Measurements from ENCODE around the gene GSG1L.

GSG1L gene

GRCh38 chr16:27766236-27766925 is 297.1 kb downstream of the GSG1L start:
- no peak for DNase-seq

GRCh38 chr16:27764869-27765675 is 298.4 kb downstream of the GSG1L start:
- no peak for DNase-seq

DNA sequence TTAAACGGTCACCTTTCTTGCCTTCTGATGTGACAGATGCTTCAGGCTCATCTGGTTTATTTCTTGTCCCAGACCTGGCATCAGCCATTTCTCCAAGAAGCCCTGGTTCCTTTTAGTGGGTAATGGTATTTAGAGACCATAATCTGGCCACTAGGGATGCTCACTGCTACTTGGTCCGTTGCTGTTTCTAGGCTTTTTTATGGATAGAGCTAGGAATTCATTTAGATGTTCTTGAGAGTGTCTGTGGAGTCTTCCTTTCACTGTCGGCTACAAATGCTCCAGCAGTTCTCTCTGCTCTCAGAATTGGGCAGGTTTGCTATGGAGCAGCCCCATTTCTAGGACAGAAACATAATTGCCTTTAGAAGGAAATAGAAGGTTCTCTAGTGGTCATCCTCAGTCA is 299.1 kb downstream of the GSG1L start:
- no peak for DNase-seq

DNA sequence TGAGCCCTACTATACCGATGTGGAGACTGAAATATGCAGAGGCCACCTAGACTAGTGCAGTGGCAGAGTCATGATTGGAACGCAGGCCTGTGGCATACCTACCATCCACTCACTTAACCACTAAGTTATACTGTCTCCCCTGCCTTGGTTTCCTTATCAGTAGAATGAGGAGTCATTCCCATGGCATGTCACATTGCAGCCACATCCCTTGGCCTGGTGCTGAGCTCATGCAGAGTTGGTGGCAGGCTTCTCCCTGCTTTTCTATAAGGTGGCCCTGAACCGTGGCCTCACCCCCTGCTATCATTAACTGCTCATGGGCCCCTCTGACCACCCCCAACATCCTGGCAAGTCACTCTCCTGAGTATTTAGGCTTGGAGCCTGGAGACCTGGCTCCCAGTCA is 301.1 kb downstream of the GSG1L start:
- DNase-seq, result no peak

- no peak for DNase-seq
Observed at GRCh38 chr16:27761816-27762215, 301.7 kb downstream of the GSG1L start.

DNA sequence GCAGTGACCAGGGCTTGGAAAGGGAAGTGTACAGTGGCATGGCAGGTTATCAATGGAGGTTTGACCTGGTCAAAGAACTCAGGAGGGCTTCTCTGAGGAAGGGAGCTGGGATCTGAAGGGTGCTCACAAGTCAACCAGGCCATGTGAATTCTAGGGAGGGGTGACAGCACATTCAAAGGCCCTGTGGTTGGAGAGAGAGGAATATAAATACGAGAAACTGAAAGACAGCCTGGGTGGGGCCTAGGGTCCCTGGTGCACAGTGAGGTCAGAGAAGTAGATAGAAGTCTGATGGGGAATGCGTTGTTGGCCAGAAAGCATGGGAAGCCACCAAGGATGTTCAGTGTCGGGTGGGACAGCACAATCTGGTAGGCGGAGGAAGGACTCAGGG is 302.7 kb downstream of the GSG1L start:
- no peak for DNase-seq

DNA sequence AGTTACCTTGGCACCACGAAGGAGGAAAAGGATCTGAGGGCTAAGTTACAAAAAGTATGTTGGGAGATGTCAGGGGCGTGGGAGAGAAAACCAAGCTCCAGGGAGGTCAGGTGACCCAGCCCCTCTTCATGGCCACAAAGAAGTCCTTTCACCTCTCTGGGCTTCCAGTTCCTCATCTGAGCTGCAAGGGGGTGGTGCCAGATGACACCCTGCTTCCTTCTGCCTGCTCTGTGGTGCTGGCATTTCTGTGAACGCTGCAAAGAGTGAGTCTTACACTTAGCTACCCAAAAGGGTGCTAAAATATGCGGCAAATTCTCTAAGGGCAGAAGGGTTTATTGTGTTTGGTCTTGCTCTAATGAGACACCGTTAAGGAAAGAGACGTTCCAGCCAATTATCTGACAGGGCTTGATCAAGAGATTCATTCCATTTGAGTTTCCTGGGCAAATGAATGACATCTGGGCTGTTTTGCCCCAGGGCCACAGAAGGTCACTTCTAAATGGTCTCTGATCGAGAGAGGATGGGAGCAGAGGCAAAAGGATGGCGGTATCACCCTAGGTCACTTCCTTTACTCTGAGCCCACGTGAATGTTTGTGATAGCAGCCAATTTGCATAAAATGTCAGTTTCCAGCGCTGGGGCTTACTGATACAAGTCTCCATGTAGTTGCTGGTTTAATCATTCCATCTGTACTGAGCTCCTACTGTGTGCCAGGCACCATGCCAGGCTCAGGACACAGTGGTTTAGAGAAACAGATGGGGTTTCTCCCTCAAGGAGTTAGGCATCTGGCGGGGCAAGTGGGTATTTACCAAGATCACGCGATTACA is 303.3 kb downstream of the GSG1L start:
- DNase-seq, result no peak

GRCh38 chr16:27759301-27759871 is 304.1 kb downstream of the GSG1L start:
- DNase-seq, result no peak

- no peak for DNase-seq
Observed at GRCh38 chr16:27758544-27758943, 305.0 kb downstream of the GSG1L start.

DNA sequence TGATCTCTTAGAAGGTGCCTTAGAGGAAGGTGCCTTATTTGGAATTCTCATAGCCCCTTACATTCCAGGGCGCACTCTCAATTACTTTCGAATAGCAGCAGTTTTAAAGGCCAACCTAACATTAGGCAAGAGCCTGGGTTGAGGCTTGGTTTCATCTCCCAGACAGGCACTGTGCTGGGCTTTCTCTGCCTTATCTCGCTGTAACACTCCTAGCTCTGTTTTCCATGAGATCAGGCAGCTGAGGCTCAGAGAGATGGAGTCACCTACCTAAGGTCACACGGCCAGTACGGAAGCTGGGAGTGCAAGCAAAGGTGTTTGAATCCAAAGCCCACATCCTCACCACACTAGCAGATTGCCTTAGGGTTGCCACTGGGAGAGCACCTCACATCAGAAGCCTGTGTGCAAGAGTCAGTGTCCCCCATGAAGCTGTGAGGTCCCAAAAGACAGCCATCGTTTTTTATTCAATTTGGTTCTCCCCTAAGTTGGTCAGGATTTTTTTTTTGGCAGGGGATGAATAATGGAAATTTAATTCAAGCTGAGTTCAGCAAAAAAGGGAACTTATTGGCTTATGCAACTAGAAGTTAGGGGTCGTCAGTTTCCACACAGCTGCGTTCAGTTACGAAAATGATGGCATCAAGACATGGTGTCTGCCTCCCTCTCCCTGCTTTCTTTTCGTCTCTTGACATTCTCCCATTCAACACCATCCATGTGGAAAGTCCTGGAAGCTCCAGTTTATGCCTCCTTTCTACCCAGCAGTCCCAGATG is 307.1 kb downstream of the GSG1L start:
- DNase-seq, result no peak

GRCh38 chr16:27754788-27755690 is 308.5 kb downstream of the GSG1L start:
- DNase-seq, result no peak

GRCh38 chr16:27753563-27753962 is 310.0 kb downstream of the GSG1L start:
- DNase-seq, result no peak

DNA sequence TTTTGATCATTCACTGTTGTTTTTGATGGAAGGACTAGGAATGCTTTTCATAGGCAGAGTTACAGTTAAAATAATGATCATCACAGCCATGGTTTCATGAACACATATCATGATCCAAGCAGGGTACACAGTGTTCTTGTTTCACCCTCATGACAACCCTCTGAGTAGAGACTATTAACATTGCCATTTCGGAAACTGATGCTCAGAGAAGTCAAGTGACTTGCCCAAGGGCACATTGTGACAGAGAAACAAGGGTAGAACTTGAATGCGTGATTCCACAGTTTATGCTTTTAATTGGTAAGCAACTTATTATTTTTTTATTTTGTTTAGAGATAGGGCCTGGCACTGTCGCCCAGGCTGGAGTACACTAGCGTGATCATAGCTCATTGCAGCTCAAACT is 311.3 kb downstream of the GSG1L start:
- no peak for DNase-seq

DNA sequence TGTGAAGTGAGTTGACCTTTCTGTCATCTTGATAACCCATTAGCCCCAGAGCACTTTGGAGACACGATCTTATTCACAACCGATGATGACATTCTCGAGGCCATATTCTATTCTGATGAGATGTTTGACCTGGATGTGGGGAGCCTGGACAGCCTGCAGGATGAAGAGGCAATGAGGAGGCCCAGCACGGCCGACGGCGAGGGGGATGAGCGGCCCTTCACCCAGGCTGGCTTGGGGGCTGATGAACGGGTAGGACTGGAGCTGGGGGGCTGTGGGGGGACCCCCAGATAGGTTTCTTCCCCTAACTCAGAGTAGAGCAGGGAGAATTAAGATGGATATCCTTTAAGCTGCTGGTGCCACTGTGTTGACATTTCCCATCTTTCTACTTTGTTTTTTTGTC is 311.8 kb downstream of the GSG1L start:
- DNase-seq, result no peak

GRCh38 chr16:27751233-27751632 is 312.3 kb downstream of the GSG1L start:
- DNase-seq, result no peak

GRCh38 chr16:27749946-27750345 is 313.6 kb downstream of the GSG1L start:
- DNase-seq, result no peak

DNA sequence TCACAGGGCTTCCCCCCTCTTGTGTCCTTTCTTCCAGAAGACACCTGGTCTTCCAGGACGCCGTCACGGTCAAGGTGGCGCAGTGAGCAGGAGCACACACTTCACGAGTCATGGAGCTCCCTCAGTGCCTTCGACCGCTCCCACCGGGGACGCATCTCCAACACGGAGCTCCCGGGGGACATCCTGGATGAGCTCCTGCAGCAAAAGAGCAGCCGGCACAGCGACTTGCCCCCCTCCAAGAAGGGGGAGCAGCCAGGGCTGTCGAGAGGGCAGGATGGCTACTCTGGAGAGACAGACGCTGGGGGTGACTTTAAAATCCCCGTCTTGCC is 314.0 kb downstream of the GSG1L start:
- no peak for DNase-seq

DNA sequence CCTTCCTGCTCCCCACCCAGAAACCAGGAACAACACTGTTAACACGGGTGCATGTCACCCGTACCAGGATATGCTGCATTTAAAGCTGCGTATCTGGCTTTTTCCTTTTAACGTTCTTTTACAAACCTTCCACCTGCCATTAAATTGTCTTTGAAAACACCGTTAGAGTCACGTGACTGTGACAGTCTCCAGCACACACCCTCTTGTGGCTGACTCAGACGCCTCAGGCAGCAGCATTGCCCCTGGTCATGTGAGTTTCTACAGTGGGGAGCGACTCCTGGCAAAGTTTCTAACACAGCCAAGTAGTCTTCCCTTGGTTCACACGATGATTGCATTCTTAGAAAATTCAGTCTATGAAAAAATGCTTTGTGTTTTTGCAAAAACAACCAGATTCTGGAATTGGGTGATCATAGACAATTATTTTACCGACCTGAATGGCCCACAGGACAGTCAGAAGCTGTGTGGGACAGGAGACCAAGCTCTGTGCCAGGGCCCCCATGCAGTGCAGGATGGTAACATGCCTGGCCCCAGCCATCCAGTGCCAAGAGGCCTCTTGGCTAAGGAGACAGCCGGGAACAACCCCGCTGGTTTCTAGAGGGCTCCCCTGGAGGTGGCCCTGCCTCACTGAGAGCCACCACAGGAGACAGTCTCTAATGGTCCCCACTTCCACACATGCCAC is 314.5 kb downstream of the GSG1L start:
- peak; percentile 45 for DNase-seq

DNA sequence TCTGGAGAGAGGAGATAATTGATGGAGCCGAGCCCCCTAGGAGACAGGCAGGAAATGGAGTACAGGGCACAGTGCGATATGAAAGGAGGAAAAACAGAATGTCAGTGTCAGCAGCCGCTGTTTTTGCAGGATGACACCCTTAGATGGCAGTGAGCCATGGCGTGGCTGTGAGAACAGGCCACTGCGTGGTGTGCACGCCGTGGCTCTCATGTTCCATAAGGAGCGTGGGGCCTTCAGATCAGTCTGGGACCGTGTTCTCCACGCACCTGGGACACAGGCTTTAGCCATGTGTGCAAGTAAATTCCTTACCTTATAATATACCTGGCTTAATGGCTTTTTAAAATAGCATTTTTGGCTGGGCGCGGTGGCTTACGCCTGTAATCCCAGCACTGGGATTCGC is 315.6 kb downstream of the GSG1L start:
- DNase-seq, result no peak

DNA sequence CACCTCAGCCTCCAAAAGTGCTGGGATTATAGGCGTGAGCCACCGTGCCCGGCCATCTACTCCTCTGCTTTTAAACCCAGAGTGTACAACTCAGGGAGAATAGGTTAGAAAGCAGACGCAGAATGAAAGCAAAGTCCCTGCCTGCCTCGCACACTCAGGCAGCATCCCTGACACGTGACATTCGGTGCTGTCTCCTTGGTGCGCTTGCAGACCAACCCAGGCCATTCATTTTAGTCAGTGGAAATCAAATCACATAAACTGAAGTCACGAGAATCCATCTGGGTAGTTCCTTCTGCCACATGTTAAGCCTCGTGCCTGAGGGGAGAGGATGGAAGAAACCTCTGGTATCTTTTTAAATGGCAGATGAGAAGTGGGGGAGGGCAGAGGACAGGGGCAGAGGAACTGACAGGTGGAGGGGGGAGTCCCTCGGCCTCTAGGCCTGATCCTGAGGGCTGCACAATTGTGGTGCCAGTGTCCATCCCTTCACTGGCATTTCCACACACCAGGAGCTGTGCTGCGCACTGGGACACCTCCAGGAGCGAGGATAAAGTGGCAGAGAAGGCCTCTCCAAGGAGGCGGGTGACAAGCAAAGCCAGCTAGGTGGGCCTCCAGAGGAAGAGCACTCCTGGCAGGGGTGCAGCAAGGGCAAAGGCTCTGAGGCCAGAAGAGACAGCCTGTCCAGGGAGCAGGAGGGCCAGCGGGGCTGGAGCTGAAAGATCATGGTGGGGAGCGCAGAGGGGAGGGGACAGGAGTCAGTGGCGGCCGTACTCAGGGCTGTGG is 317.2 kb downstream of the GSG1L start:
- no peak for DNase-seq
